Loucy (cell line): ENCODE measurements around the gene TMEM163.
A peak's percentile ranks its signal among the peaks of the same experiment; 100 is the strongest.

ENCODE experiments used
- H2AFZ ChIP-seq: fragments of 200-600 bp; sonication (generic); 2 replicates; pipeline ENCODE4 v1.6.0; 2016; ENCODE audit warnings: antibody characterized with exemption, mild to moderate bottlenecking, low read length, moderate library complexity
- H3F3A ChIP-seq: fragments of 200-600 bp; 2 replicates; pipeline ENCODE4 v1.6.0; 2016; ENCODE audit warnings: antibody characterized with exemption, low read depth, mild to moderate bottlenecking
- H3K27me3 ChIP-seq: fragments of 200-600 bp; sonication (generic); 2 replicates; pipeline ENCODE4 v1.6.1; 2014; ENCODE audit warnings: low read length, mild to moderate bottlenecking; ENCODE audit not compliant: insufficient read depth, poor library complexity, severe bottlenecking
- H3K36me3 ChIP-seq: fragments of 200-600 bp; sonication (generic); 2 replicates; pipeline ENCODE4 v1.6.1; 2016; ENCODE audit warnings: low read length; ENCODE audit not compliant: insufficient read depth
- H3K4me1 ChIP-seq: fragments of 200-600 bp; sonication (generic); 2 replicates; pipeline ENCODE4 v1.5.1; 2014; ENCODE audit warnings: low read length, mild to moderate bottlenecking; ENCODE audit not compliant: insufficient read depth, poor library complexity, severe bottlenecking
- H3K4me2 ChIP-seq: fragments of 200-600 bp; sonication (generic); 2 replicates; pipeline ENCODE4 v1.6.0; 2014; ENCODE audit warnings: antibody characterized with exemption, low read length, low read depth, mild to moderate bottlenecking; ENCODE audit not compliant: poor library complexity, severe bottlenecking
- H3K4me3 ChIP-seq: fragments of 200-600 bp; sonication (generic); 2 replicates; pipeline ENCODE4 v1.5.1; 2014; ENCODE audit warnings: low read length, mild to moderate bottlenecking, mixed read lengths; ENCODE audit not compliant: poor library complexity, severe bottlenecking
- H3K79me2 ChIP-seq: fragments of 200-600 bp; sonication (generic); 2 replicates; pipeline ENCODE4 v1.6.1; 2014; ENCODE audit warnings: low read length; ENCODE audit not compliant: insufficient read depth
- H3K9ac ChIP-seq: fragments of 200-600 bp; sonication (generic); 2 replicates; pipeline ENCODE4 v1.6.0; 2014; ENCODE audit warnings: mild to moderate bottlenecking, low read depth, low read length, moderate library complexity; ENCODE audit not compliant: poor library complexity, severe bottlenecking
- H3K9me2 ChIP-seq: fragments of 200-600 bp; sonication (generic); replicated peaks from 2 replicates; pipeline ENCODE4 v1.6.1; 2016; ENCODE audit warnings: low read depth, low read length, mixed read lengths
- H3K9me3 ChIP-seq: fragments of 200-600 bp; sonication (generic); 2 replicates; pipeline ENCODE4 v1.6.1; 2014; ENCODE audit warnings: mild to moderate bottlenecking, antibody characterized with exemption, low read length, low read depth; ENCODE audit not compliant: insufficient read depth
- H4K20me1 ChIP-seq: fragments of 200-600 bp; sonication (generic); 2 replicates; pipeline ENCODE4 v1.6.0; 2014; ENCODE audit warnings: antibody characterized with exemption, low read length, mild to moderate bottlenecking; ENCODE audit not compliant: insufficient read depth, poor library complexity, severe bottlenecking
- EZH2phosphoT487 ChIP-seq: fragments of 200-600 bp; IDR thresholded peaks from 2 replicates; pipeline ENCODE4 v1.6.1; 2018; ENCODE audit warnings: antibody characterized with exemption, mild to moderate bottlenecking, moderate library complexity, borderline replicate concordance
- TF ChIP-seq, protein P1 (sequence below): fragments of 200-600 bp; sonication (generic); conservative IDR thresholded peaks from 2 replicates; pipeline ENCODE4 v1.5.1; 2014; ENCODE audit warnings: mild to moderate bottlenecking, antibody characterized with exemption, low read length

The TMEM163 gene

DNA sequence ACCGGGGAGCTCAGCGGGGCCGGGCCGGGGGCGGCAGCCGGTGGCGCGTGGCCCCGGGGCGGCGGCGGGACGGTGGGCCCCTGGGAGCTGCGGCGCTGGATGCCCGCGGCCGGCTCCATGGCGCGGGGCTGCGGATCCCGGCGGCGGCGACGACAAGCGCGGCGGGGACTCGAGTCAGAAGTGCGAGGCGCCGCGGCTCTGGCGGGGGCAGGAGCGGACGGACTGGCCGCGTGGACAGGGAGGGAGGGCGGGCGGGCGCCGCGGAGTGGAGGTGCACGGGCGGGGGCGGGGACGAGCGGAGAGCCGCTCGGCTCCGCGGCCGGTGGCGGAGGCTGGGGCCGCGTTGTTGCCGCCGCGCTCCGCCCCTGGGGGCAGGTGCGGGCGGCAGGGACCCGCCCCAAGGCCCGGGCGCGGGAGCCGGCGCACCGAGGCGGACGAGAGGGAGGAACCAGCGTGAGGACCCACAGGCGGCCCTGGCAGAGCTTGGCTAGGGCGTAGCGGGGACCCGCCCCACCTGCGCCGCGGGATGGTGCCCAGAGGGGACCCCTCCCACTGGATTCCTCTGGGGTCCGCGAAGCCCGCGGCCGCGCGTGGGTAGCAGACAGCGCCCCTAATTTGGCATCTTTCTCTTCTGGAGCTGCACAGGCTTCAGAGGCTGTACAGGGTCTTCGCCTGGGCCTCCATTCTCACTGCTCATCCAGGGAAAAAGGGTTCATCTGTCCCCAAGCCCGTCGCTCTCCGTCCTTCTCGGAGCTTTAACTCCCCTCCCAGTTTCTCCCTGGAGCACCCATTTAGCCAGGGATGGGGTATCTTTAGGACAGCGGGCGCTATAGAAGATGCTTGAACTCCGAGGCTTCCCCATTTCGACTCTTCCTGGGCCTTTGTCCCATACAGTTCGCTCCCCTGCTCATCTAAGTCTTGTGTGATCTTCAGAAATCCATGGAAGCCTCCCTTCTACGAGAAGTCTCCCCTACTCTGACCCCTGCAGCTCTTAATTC, at the start of gene TMEM163:
Gene TMEM163 (minus strand): TSS at position 184 of the 998 bp plus-strand sequence.
- Histone ChIP-seq H3K9me3 (no peaks in the 10 kb centered on the region), H4K20me1 (no peaks in the 10 kb centered on the region), H3K4me3 (no peak within 1 kb of the TSS), H3K4me1 (peaks cover 10% of the 10 kb centered on the region), H2AFZ (no peak within 1 kb of the TSS), H3K4me2 (no peak within 1 kb of the TSS), H3K36me3 (no peaks in the 10 kb centered on the region), H3K9ac (no peak within 1 kb of the TSS), H3K9me2 (no peaks in the 10 kb centered on the region), H3F3A (no peaks in the 10 kb centered on the region), H3K79me2 (no peaks in the 10 kb centered on the region), H3K27me3 (peaks cover 15% of the 10 kb centered on the region)
- TF ChIP-seq, protein P1, sequence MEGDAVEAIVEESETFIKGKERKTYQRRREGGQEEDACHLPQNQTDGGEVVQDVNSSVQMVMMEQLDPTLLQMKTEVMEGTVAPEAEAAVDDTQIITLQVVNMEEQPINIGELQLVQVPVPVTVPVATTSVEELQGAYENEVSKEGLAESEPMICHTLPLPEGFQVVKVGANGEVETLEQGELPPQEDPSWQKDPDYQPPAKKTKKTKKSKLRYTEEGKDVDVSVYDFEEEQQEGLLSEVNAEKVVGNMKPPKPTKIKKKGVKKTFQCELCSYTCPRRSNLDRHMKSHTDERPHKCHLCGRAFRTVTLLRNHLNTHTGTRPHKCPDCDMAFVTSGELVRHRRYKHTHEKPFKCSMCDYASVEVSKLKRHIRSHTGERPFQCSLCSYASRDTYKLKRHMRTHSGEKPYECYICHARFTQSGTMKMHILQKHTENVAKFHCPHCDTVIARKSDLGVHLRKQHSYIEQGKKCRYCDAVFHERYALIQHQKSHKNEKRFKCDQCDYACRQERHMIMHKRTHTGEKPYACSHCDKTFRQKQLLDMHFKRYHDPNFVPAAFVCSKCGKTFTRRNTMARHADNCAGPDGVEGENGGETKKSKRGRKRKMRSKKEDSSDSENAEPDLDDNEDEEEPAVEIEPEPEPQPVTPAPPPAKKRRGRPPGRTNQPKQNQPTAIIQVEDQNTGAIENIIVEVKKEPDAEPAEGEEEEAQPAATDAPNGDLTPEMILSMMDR = no peak
- TF ChIP-seq EZH2phosphoT487 = no peak

DNA sequence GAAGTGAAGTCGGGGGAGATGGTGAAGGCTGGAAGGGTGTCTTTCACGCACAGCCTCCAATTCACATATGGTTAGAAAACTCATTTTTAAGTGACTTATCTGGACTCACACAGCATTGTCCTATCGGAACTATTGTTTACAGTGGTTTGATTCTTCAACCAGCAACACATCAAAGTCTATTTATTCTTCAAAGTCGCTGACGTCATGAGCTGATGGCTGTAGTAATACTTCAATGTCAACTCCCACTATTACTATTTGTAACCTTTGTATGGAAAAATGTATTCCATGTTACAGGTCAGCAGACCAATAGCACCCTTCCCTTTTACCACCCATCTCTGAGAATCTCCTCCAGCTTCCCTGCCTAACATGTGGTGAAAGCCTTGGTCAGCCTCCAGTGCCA, 47.8 kb upstream of the TMEM163 start:
- H3F3A ChIP-seq = no peaks in the 10 kb centered on the region
- no peak overlapping the region for H2AFZ ChIP-seq
- H3K36me3 ChIP-seq = no peaks in the 10 kb centered on the region
- H3K79me2 ChIP-seq = no peaks in the 10 kb centered on the region
- H3K4me1 ChIP-seq = no peaks in the 10 kb centered on the region
- H3K9me2 ChIP-seq = no peaks in the 10 kb centered on the region
- TF ChIP-seq EZH2phosphoT487 = no peak
- TF ChIP-seq, protein P1 = no peak
- no peak overlapping the region for H3K4me3 ChIP-seq
- H3K9me3 ChIP-seq = no peaks in the 10 kb centered on the region
- no peaks in the 10 kb centered on the region for H3K27me3 ChIP-seq
- no peak overlapping the region for H3K9ac ChIP-seq
- no peak overlapping the region for H3K4me2 ChIP-seq
- no peaks in the 10 kb centered on the region for H4K20me1 ChIP-seq

DNA sequence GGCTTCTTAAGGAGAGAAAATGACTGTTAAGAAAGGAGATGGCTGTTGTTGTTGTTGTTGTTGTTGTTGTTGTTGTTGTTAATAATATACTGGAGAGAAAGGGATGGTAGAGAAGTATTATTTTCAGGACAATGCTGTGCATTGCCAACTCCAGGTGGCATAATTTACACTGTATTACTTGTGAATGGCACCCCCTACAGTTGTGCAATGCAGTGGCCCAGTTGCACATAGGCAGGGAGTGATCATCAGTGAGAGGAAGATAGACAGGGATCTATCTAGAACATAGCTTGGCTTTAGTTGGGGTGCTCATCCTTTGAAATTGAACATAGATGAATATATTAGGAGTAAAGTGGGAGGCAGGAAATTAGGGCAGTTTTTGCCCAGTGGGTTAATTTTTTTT, 47.2 kb upstream of the TMEM163 start:
- no peak overlapping the region for H2AFZ ChIP-seq
- no peaks in the 10 kb centered on the region for H3K79me2 ChIP-seq
- TF ChIP-seq, protein P1 = peak; percentile 35
- TF ChIP-seq EZH2phosphoT487 = no peak
- no peak overlapping the region for H3K4me2 ChIP-seq
- H4K20me1 ChIP-seq = no peaks in the 10 kb centered on the region
- no peaks in the 10 kb centered on the region for H3K9me3 ChIP-seq
- H3K9me2 ChIP-seq = no peaks in the 10 kb centered on the region
- no peaks in the 10 kb centered on the region for H3K4me1 ChIP-seq
- H3K9ac ChIP-seq = no peak overlapping the region
- no peaks in the 10 kb centered on the region for H3K27me3 ChIP-seq
- no peak overlapping the region for H3K4me3 ChIP-seq
- no peaks in the 10 kb centered on the region for H3K36me3 ChIP-seq
- H3F3A ChIP-seq = no peaks in the 10 kb centered on the region
